Sciatic nerve (tissue), 2 donors: ENCODE results near the gene KRT16. TPM values are rescaled to one million over a fixed set of nuclear protein-coding genes. Genes with fewer than 3 reads are reported as not detected.

ENCODE experiments used
- ATAC-seq: fragments of 200-7000 bp; cut with Tn5 transposase; one replicate; pipeline ENCODE4 v1.9.1; 2020; ENCODE audit warnings: mild to moderate bottlenecking, moderate library complexity
- DNase-seq: peaks from one replicate; pipeline ENCODE4 v3.0.0-alpha.2; 2020; ENCODE audit warnings: low spot score
- intact Hi-C: fragments of 100-400 bp; cut with DNase I; formaldehyde crosslinking; loops from one replicate; pipeline ENCODE4 v1.14.2; 2022
- total RNA-seq: library from RNA; stranded (reverse); fragmentation: NEBNext Ultra II Directional; extraction: Animal tissue kit (Norgen Biotek cat#: 25700); gene quantifications from one replicate; pipeline ENCODE4 v1.2.1, GENCODE V29; 2021
- donor health status: DM: no; HTN: no; CAD: no.
- donor health status: DM: no; HTN: no; CAD: no.

Gene KRT16
- total RNA-seq, 1 donor from 2014 or later = 0.85 TPM

DNA sequence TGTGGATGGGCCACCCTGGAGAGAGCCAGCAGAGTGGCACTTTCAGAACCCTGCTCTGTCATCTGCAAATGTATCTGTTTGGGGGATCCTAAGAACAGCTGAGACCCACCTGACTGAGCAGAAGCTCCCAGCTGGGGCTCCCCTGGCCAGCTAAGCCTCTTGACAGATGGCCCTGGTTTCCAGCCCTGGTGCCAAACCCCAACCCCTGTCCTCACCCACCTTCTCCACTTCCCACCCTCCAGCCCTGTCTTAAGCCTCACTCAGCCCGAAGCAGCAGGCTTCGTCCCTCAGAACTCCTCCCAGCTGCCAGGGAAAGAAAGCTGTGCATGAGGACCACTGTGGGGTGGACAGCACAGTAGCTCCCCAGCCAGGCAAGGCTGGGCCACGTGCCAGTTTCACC lies 37.2 kb downstream of the KRT16 start:
- DNase-seq (no peak), ATAC-seq (no peak)
- intact Hi-C loops = no loop called here

DNA sequence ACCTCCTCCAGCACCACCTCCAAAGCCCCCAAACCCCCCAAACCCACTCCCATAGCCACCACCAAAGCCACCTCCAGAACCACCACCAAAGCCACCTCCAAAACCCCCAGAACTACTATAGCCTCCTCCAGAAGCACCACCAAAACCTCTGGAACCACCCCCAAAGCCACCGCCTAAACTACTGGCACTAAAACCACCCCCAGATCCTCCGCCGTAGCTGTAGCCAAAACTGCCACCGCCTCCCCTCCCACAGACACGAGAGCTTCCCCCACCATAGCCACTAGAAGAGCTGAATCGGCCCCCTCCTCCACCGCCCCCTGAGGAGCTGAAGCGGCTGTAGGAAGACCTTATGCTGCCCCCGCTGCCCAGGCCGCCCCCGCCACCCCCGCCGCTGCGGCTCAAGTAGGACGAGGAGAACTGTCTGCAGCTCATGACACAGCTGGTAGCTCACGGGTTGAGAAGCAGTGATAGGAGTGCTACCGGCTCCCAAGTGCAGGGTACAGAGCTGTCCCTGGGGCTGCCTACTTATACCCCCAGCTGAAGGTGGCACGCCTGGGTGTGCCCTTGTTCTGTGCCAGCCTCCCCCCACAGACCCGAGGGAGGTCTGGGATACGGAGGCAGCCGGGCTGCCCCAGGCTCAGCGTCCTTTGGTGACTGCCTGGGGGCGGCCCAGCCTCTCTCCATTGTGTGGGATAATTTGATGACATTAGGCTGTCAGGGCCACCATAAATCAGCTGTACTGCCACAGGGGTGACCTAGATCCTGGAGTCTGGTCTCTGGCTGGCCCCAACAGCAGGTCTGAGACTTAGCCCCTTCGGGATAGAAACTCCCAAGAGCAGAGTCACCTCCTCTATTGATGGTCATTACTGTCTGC lies 40.8 kb downstream of the KRT16 start, which contains the start of gene KRT9:
TSS of gene KRT9 (minus strand) at position 499 of the 874 bp plus-strand sequence. CDS start at position 432, 67 bp downstream.
- DNase-seq (no peak), ATAC-seq (no peak)
- intact Hi-C loops = no loop called here

DNA sequence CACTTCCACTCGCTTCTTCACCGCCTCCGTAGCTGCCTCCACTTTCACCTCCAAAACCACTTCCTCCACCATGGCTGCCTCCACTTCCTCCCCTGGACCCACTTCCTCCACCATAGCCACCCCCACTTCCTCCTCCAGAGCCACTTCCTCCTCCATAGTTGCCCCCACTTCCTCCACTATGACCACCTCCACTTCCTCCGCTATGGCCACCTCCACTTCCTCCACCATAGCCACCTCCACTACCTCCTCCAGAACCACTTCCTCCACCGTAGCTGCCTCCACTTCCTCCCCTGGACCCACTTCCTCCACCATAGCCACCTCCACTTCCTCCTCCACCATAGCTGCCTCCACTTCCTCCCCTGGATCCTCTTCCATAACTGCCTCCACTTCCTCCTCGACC lies 45.2 kb downstream of the KRT16 start:
- ATAC-seq (no peak), DNase-seq (no peak)
- intact Hi-C loops = no loop called here

DNA sequence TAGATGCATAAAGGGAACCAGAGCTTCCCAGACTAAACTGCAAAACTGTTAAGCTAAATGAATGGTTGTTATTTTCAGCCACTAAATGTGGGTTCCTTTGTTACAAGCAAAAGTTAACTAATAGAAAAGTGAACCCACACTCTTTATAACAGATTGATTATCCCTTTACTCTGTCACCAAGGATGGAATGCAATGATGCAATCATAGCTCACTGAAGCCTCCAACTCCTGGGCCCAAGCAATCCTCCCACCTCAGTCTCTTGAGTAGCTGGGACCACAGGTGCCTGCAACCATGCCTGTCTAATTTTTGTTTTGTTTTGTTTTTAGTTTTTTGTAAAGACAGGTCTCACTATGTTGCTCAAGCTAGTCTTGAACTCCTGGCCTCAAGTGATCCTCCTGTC lies 47.2 kb downstream of the KRT16 start:
- DNase-seq (no peak), ATAC-seq (no peak)
- intact Hi-C loops = no loop called here

DNA sequence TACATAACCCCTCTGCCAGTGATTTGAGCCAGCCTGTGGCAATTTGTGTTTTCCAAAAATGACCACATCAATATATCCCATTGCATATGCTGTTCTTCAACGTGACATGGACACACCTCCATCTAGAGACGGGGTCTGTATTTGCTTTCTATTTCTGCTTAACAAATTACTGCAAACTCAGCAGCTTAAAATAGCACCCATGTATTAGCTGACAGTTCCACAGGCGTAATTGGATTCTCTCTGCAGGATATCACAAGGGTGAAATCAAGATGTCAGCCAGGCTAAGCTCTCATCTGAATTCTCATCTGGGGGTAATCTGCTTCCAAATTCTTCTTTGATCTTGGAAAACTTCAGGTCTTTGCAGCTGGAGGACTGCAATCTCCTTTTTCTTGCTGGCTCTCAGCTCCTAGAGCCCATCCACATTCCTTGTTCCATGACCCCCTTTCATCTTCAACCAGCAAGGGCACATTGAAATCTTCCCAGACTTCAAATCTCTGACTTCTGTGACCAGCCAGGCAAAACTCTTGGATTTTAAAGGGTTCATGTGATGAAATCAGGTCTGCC lies 48.9 kb downstream of the KRT16 start:
- intact Hi-C loops = no loop called here
- ATAC-seq (no peak), DNase-seq (no peak)

DNA sequence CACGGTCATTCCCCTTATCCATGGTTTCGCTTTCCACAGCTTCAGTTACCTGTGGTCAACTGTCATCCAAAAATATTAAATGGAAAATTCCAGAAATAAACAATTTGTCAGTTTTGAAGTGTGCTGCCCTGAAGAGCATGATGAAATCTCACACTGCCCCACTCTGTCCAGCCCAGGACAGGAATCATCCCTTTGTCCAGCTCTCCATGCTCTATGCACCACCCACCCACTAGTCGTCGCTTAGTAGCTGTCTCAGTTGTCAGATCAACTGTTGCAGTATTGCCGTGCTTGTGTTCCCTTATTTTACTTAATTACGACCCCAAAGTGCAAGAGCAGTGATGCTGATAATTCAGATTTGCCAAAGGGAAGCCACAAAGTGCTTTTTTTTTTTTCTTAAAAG lies 51.0 kb downstream of the KRT16 start:
- ATAC-seq = no peak
- DNase-seq = no peak
- intact Hi-C loops = no loop called here

Other genes with a start within 250 kb of the KRT16 start
- gene KRT33B, start 243.0 kb downstream of the KRT16 start, total RNA-seq = not detected
- gene KRT34, start 230.5 kb downstream of the KRT16 start, total RNA-seq = not detected
- gene KRT31, start 215.2 kb downstream of the KRT16 start, total RNA-seq = not detected
- gene KRT37, start 188.2 kb downstream of the KRT16 start, total RNA-seq = not detected
- not detected for gene KRT38, start 171.8 kb downstream of the KRT16 start, total RNA-seq
- gene KRT32, start 145.4 kb downstream of the KRT16 start, total RNA-seq = 0.67 TPM
- gene KRT35, start 131.6 kb downstream of the KRT16 start, total RNA-seq = 0.18 TPM
- gene KRT36, start 122.9 kb downstream of the KRT16 start, total RNA-seq = not detected
- 0.62 TPM for gene KRT13, start 107.2 kb downstream of the KRT16 start, total RNA-seq
- 0.36 TPM for gene KRT15, start 93.9 kb downstream of the KRT16 start, total RNA-seq
- 94.1 TPM for gene KRT19, start 84.5 kb downstream of the KRT16 start, total RNA-seq
- gene KRT9, start 40.7 kb downstream of the KRT16 start, total RNA-seq = not detected
- 82.1 TPM for gene KRT14, start 25.9 kb downstream of the KRT16 start, total RNA-seq
- not detected for gene KRT17, start 11.8 kb upstream of the KRT16 start, total RNA-seq
- gene EIF1, start 76.1 kb upstream of the KRT16 start, total RNA-seq = 891 TPM
- not detected for gene GAST, start 99.6 kb upstream of the KRT16 start, total RNA-seq
- 0.09 TPM for gene HAP1, start 121.9 kb upstream of the KRT16 start, total RNA-seq
- gene JUP, start 173.9 kb upstream of the KRT16 start, total RNA-seq = 78.2 TPM
- gene P3H4, start 199.2 kb upstream of the KRT16 start, total RNA-seq = 12.8 TPM
- 73.3 TPM for gene FKBP10, start 200.2 kb upstream of the KRT16 start, total RNA-seq
- gene NT5C3B, start 223.5 kb upstream of the KRT16 start, total RNA-seq = 34.6 TPM
- gene KLHL10, start 225.1 kb upstream of the KRT16 start, total RNA-seq = not detected